Dermis microvascular lymphatic vessel endothelial cell (primary cell): ENCODE measurements around the gene UAP1. TPM values are rescaled to one million over a fixed set of nuclear protein-coding genes. Genes with fewer than 3 reads are reported as not detected.

ENCODE experiments used
- total RNA-seq: library from RNA; depleted of rRNA; stranded (reverse); fragments of >200 nt; gene quantifications from 2 replicates; pipeline ENCODE4 v1.2.1, GENCODE V29; 2014

The UAP1 gene
- total RNA-seq, 1 donor from 2014 or later = 44.0 TPM

Other genes with a start within 250 kb of the UAP1 start
- not detected in 2 replicates for gene SPATA46, start 184.9 kb upstream of the UAP1 start, total RNA-seq
- under 0.01 and 0.13 TPM in 2 replicates for gene C1orf226, start 180.0 kb upstream of the UAP1 start, total RNA-seq
- gene SH2D1B, start 149.6 kb upstream of the UAP1 start, total RNA-seq = 0.13 TPM in 1 of 2 replicates, not detected in the other
- 43.5 and 46.4 TPM in 2 replicates for gene UHMK1, start 63.9 kb upstream of the UAP1 start, total RNA-seq
- 2.1 and 10.8 TPM in 2 replicates for gene DDR2, start 70.7 kb downstream of the UAP1 start, total RNA-seq
- 18.2 and 35.4 TPM in 2 replicates for gene HSD17B7, start 229.0 kb downstream of the UAP1 start, total RNA-seq